OCI-LY1 (cell line): ENCODE measurements around the gene REC114.

Source experiments
- H2AFZ ChIP-seq: fragments of 200-600 bp; sonication (generic), shearing (Covaris generic); 2 replicates; pipeline ENCODE4 v1.6.0; 2014; ENCODE audit warnings: antibody characterized with exemption, mild to moderate bottlenecking, low read length
- H3F3A ChIP-seq: fragments of 200-600 bp; sonication (generic), shearing (Covaris generic); 2 replicates; pipeline ENCODE4 v1.6.0; 2014; ENCODE audit warnings: mild to moderate bottlenecking, antibody characterized with exemption, low read length, moderate library complexity; ENCODE audit not compliant: insufficient read depth
- H3K27ac ChIP-seq: fragments of 200-600 bp; sonication (generic); 2 replicates; pipeline ENCODE4 v1.5.1; 2014; ENCODE audit warnings: low read length, mixed run types, mild to moderate bottlenecking, low read depth; ENCODE audit not compliant: poor library complexity, severe bottlenecking
- H3K27me3 ChIP-seq: fragments of 200-600 bp; sonication (generic); 2 replicates; pipeline ENCODE4 v1.6.0; 2014; ENCODE audit warnings: antibody characterized with exemption, mild to moderate bottlenecking, low read length, moderate library complexity; ENCODE audit not compliant: insufficient read depth
- H3K36me3 ChIP-seq: fragments of 200-600 bp; sonication (generic); 2 replicates; pipeline ENCODE4 v1.6.1; 2014; ENCODE audit warnings: mild to moderate bottlenecking, antibody characterized with exemption, low read length, moderate library complexity, mixed read lengths; ENCODE audit not compliant: insufficient read depth
- H3K4me1 ChIP-seq: fragments of 200-600 bp; sonication (generic); 2 replicates; pipeline ENCODE4 v1.5.1; 2014; ENCODE audit warnings: mild to moderate bottlenecking, low read length, moderate library complexity; ENCODE audit not compliant: insufficient read depth, severe bottlenecking
- H3K4me2 ChIP-seq: fragments of 200-600 bp; sonication (generic), shearing (Covaris generic); 2 replicates; pipeline ENCODE4 v1.6.1; 2014; ENCODE audit warnings: low read length
- H3K4me3 ChIP-seq: fragments of 200-600 bp; sonication (generic); 2 replicates; pipeline ENCODE4 v1.5.1; 2014; ENCODE audit warnings: low read length, low read depth, mild to moderate bottlenecking, mixed read lengths; ENCODE audit not compliant: poor library complexity, severe bottlenecking
- H3K79me2 ChIP-seq: fragments of 200-600 bp; shearing (Covaris generic); 2 replicates; pipeline ENCODE4 v1.6.1; 2016; ENCODE audit warnings: mixed run types, low read length, mixed read lengths; ENCODE audit not compliant: insufficient read depth
- H3K9ac ChIP-seq: fragments of 200-600 bp; sonication (generic), shearing (Covaris generic); 2 replicates; pipeline ENCODE4 v1.6.1; 2014; ENCODE audit warnings: mild to moderate bottlenecking, low read length, mixed read lengths
- H3K9me2 ChIP-seq: fragments of 200-600 bp; sonication (generic), shearing (Covaris generic); 2 replicates; pipeline ENCODE4 v1.6.1; 2014; ENCODE audit warnings: low read depth, mild to moderate bottlenecking, low read length, mixed read lengths
- H3K9me3 ChIP-seq: fragments of 200-600 bp; shearing (Covaris generic); 2 replicates; pipeline ENCODE4 v1.6.1; 2014; ENCODE audit warnings: low read length, mixed read lengths
- H4K20me1 ChIP-seq: fragments of 200-600 bp; sonication (generic), shearing (Covaris generic); 2 replicates; pipeline ENCODE4 v1.6.0; 2016; ENCODE audit warnings: mild to moderate bottlenecking, low read length; ENCODE audit not compliant: insufficient read depth
- CTCF ChIP-seq: fragments of 200-600 bp; sonication (generic), shearing (Covaris generic); IDR thresholded peaks from 2 replicates; pipeline ENCODE4 v1.5.1; 2017; ENCODE audit warnings: mild to moderate bottlenecking, antibody characterized with exemption, low read length, moderate library complexity, mixed read lengths
- EZH2 ChIP-seq: fragments of 200-600 bp; sonication (generic), shearing (Covaris generic); IDR thresholded peaks from 2 replicates; pipeline ENCODE4 v1.8.0; 2017; ENCODE audit warnings: borderline replicate concordance, mixed run types, mild to moderate bottlenecking, antibody characterized with exemption, low read length, moderate library complexity, mixed read lengths

Gene REC114

GRCh38 chr15:73583544-73583943, 140.6 kb downstream of the REC114 start:
- no peak overlapping the region for H3K4me3 ChIP-seq
- no peaks in the 10 kb centered on the region for H3K79me2 ChIP-seq
- H3K9ac ChIP-seq: no peak overlapping the region
- no peaks in the 10 kb centered on the region for H4K20me1 ChIP-seq
- H3K36me3 ChIP-seq: peaks cover 65% of the 10 kb centered on the region; the same call in 1 of the 2 replicates
- no peaks in the 10 kb centered on the region for H3F3A ChIP-seq
- H3K9me3 ChIP-seq: no peaks in the 10 kb centered on the region
- no peaks in the 10 kb centered on the region for H3K9me2 ChIP-seq
- H3K4me2 ChIP-seq: no peak overlapping the region
- H3K4me1 ChIP-seq: no peaks in the 10 kb centered on the region
- H3K27me3 ChIP-seq: no peaks in the 10 kb centered on the region
- H2AFZ ChIP-seq: no peak overlapping the region
- no peak overlapping the region for H3K27ac ChIP-seq
- no peak for TF ChIP-seq CTCF
- TF ChIP-seq EZH2: no peak

GRCh38 chr15:73584699-73585420, 141.9 kb downstream of the REC114 start:
- no peaks in the 10 kb centered on the region for H3K9me3 ChIP-seq
- H3K4me1 ChIP-seq: no peaks in the 10 kb centered on the region
- H3K9ac ChIP-seq: no peak overlapping the region
- H2AFZ ChIP-seq: no peak overlapping the region
- no peak overlapping the region for H3K4me2 ChIP-seq
- no peaks in the 10 kb centered on the region for H4K20me1 ChIP-seq
- peaks cover 73% of the 10 kb centered on the region; the same call in 1 of the 2 replicates for H3K36me3 ChIP-seq
- H3K27me3 ChIP-seq: no peaks in the 10 kb centered on the region
- no peaks in the 10 kb centered on the region for H3K9me2 ChIP-seq
- no peaks in the 10 kb centered on the region for H3K79me2 ChIP-seq
- H3K4me3 ChIP-seq: no peak overlapping the region
- no peak overlapping the region for H3K27ac ChIP-seq
- H3F3A ChIP-seq: no peaks in the 10 kb centered on the region
- TF ChIP-seq CTCF: no peak
- no peak for TF ChIP-seq EZH2

- Histone ChIP-seq H2AFZ (no peak overlapping the region), H3K9me3 (no peaks in the 10 kb centered on the region), H3K9me2 (no peaks in the 10 kb centered on the region), H3K4me3 (no peak overlapping the region), H3K9ac (no peak overlapping the region), H3K36me3 (peaks cover 72% of the 10 kb centered on the region; the same call in 1 of the 2 replicates), H4K20me1 (no peaks in the 10 kb centered on the region), H3K4me1 (no peaks in the 10 kb centered on the region), H3K27me3 (no peaks in the 10 kb centered on the region), H3K79me2 (no peaks in the 10 kb centered on the region), H3K27ac (no peak overlapping the region), H3K4me2 (no peak overlapping the region), H3F3A (no peaks in the 10 kb centered on the region)
- no peak for TF ChIP-seq EZH2
- no peak for TF ChIP-seq CTCF
Observed at GRCh38 chr15:73585871-73586654, 143.1 kb downstream of the REC114 start.
